ENCODE data around the gene ZNF385C. TPM values are rescaled to one million over a fixed set of nuclear protein-coding genes. Genes with fewer than 3 reads are reported as not detected.
A peak's percentile ranks its signal among the peaks of the same experiment; 100 is the strongest.

ZNF385C gene
- total and polyA plus RNA-seq, 3 donors from 2014 or later: 17.9 to 26.6 (median 21.4) TPM

DNA sequence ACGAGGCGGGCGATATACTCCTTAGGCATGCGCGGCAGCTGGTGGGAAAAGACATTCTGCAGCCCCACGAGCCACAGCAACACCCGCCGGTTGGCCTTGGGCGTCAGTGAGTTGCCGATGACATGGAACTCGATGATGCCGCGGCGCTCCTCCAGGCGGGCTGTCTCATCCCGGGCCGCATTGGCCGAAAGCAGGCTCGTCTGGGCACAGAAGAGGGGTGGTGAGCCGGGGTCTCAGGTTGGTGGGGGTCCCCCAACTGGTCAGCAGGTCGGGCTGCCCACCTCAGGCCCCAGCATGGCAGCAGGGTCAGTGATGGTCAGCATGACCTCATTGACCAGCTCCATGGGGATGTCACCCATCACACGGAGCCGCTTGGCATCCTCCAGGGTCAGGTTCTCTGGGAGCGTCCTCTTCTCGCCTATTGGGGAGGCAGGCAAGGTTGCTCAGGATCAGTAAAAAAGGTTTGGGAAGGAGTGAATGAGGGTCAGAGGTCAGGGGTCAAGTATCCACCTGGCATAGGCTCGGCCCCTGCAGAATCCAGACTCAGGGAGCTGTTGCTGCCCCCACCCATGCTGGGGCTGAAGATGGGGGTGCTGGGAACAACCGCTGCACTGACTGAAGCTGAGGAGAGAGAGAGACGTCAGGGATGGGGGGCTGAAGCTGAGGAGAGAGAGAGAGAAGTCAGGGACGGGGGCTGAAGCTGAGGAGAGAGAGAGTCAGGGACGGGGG is 19.3 kb upstream of the ZNF385C start:
- TF ChIP-seq POLR2A (IDR thresholded peaks at IDR 0.05): no peak
- TF ChIP-seq, protein P1, sequence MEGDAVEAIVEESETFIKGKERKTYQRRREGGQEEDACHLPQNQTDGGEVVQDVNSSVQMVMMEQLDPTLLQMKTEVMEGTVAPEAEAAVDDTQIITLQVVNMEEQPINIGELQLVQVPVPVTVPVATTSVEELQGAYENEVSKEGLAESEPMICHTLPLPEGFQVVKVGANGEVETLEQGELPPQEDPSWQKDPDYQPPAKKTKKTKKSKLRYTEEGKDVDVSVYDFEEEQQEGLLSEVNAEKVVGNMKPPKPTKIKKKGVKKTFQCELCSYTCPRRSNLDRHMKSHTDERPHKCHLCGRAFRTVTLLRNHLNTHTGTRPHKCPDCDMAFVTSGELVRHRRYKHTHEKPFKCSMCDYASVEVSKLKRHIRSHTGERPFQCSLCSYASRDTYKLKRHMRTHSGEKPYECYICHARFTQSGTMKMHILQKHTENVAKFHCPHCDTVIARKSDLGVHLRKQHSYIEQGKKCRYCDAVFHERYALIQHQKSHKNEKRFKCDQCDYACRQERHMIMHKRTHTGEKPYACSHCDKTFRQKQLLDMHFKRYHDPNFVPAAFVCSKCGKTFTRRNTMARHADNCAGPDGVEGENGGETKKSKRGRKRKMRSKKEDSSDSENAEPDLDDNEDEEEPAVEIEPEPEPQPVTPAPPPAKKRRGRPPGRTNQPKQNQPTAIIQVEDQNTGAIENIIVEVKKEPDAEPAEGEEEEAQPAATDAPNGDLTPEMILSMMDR (IDR thresholded peaks at IDR 0.05): no peak
- Histone ChIP-seq H3K36me3 (ENCODE audit: low read depth, missing control alignments) (no peaks in the 10 kb centered on the region), H3K4me3 (no peak overlapping the region), H3K27me3 (no peaks in the 10 kb centered on the region), H3K4me1 (peaks cover 21% of the 10 kb centered on the region), H3K27ac (no peak overlapping the region), H3K9me3 (no peaks in the 10 kb centered on the region)
- intact Hi-C loops (cut with DNase I; ENCODE audit: low total_unique reads): no loop called here
- 72 to 78% methylated on average over 12 to 30 of the region's 30 CpGs for WGBS, 2 donors
- no peak for DNase-seq

DNA sequence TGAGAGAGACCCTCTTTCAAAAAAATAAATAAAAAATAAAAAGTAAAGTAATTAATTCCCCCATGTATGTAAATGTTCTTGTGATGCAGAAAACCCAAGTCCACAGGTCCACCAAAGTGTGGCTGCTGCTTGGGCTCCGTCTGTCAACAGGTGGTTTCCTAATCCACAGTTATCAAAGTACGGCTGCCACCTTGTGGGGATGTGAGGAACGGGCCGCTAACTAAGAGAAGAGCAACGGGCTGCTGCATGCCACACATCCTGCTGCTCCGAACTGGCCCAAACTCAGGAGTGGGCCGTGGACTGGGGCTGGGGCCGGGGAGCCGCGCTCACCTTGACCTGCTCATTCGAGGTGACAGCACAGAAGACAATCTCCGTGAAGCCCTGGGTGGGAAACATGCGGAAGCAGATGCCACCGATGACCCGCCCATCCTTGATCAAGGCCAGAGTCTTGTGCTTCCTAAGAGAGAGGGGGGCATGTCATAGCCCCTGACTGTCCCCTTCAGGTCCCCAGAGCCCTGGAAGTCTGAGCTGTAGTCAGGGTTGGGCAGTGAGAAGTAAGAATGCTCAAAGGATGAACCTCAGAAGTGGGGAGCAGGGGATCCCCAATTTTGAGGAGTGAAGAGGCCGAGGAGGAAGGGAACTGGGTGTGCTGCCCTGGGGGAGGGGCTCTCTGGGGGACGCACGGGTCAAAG is 18.6 kb upstream of the ZNF385C start:
- TF ChIP-seq, protein P1 (IDR thresholded peaks at IDR 0.05): peak; percentile 76 to 89 (median 85)
- no peak for TF ChIP-seq POLR2A (IDR thresholded peaks at IDR 0.05)
- DNase-seq: peak; percentile 93
- intact Hi-C loops (cut with DNase I; ENCODE audit: low total_unique reads): no loop called here
- Histone ChIP-seq H3K9me3 (no peaks in the 10 kb centered on the region), H3K27ac (no peak overlapping the region), H3K36me3 (ENCODE audit: low read depth, missing control alignments) (no peaks in the 10 kb centered on the region), H3K4me1 (peaks cover 19% of the 10 kb centered on the region), H3K27me3 (no peaks in the 10 kb centered on the region), H3K4me3 (no peak overlapping the region)
- WGBS, 2 donors: 32 to 63% methylated on average over 15 to 18 of the region's 18 CpGs

DNA sequence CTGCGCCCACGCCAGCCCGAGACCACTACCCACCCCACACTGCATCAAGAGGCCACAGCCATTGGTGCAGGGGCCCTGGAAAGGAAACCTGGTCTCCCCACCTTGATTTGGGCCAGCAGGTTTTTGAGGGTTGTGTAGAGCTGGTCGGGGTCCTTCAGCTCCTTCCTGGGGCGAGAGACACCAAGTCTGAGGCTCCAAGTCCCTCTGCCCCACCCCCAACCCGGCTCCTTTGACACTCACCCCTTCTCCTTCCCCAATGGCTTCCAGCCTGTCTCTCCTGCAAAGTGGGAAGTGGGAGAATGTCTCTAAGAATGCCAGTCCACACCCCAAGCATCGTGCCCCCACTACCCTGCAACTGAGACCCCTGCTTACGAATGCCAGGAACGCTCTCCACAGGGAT is 15.8 kb upstream of the ZNF385C start:
- intact Hi-C loops (cut with DNase I; ENCODE audit: low total_unique reads): loop anchor here (5.0 kb wide), 1 partner anchor 147 kb away; the partner anchor contains the start of gene CNP
- H3K27ac ChIP-seq: no peak overlapping the region

DNA sequence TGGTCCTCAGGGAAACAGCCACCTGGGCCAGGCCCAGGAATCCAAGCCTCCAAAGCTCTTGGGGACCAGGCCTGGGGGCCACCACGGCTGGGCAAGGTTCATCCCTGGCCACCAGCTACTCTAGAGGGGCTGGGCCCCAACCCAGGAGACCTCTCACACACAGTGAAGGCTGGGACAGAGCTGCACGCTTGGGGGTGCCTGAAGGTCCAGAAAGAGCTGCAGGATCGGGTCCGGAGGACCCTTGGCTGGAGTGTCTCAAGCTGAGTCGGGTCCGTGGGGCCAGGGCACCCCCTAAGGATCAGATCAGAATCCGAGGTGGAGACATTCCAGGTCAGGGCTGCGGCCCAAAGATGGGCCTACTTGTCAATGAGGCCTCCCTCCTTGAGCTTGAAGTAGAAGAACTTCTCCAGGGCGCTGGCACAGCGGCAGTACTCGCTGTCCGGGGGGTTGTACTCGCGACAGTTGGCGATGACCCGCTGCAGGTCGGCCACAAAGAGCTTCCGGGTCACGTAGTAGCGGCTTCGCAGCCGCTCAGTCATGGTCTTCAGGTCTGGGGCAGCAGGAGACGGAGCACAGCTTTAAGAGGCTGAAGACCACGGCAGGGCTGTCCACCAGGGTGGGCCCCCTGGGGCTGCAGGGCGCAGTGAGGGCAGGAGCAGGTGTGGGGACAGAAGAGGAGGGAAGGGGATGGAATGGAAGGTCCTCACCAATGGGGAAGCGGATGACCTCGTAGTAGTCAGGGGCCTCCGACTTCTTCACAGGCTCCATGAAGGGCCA is 15.2 kb upstream of the ZNF385C start:
- Histone ChIP-seq H3K4me1 (peaks cover 25% of the 10 kb centered on the region), H3K4me3 (no peak overlapping the region), H3K27ac (peak overlapping the region; percentile 92 to 93), H3K9me3 (no peaks in the 10 kb centered on the region), H3K36me3 (ENCODE audit: low read depth, missing control alignments) (no peaks in the 10 kb centered on the region), H3K27me3 (no peaks in the 10 kb centered on the region)
- 76 to 86% methylated on average over 12 to 28 of the region's 28 CpGs for WGBS, 2 donors
- no peak for DNase-seq
- no peak for TF ChIP-seq POLR2A (IDR thresholded peaks at IDR 0.05)
- TF ChIP-seq, protein P1 (IDR thresholded peaks at IDR 0.05): no peak
- intact Hi-C loops (cut with DNase I; ENCODE audit: low total_unique reads): loop anchor here (5.0 kb wide), 1 partner anchor 146 kb away; the partner anchor contains the start of gene CNP

More for the DNA sequence above, 15.8 kb upstream of the ZNF385C start:
- TF ChIP-seq POLR2A (IDR thresholded peaks at IDR 0.05): no peak
- TF ChIP-seq, protein P1 (IDR thresholded peaks at IDR 0.05): no peak
- Histone ChIP-seq H3K36me3 (ENCODE audit: low read depth, missing control alignments) (no peaks in the 10 kb centered on the region), H3K9me3 (no peaks in the 10 kb centered on the region), H3K4me1 (peaks cover 20% of the 10 kb centered on the region), H3K4me3 (no peak overlapping the region), H3K27me3 (no peaks in the 10 kb centered on the region)
- 88 to 89% methylated on average over 9 of the region's 9 CpGs for WGBS, 2 donors
- DNase-seq: no peak

Measured in testis (tissue), 3 donors.